ENCODE results near the gene NR1I2.

GRCh38 chr3:119779731-119780383, 2.0 kb upstream of the NR1I2 start:
- TF ChIP-seq EZH2 (IDR thresholded peaks at IDR 0.05) (no peak), POLR2AphosphoS5 (IDR thresholded peaks at IDR 0.05; ENCODE audit: low read depth, low read length) (no peak), CTCF (IDR thresholded peaks at IDR 0.05 in 2 of 3, conservative IDR thresholded peaks at IDR 0.05 in 1 of 3; ENCODE audit: borderline replicate concordance in 1 of 3, insufficient read depth in 1 of 3, low read depth in 2 of 3, low read length in 2 of 3) (no peak), YY1 (IDR thresholded peaks at IDR 0.05; ENCODE audit: extremely low read depth, insufficient replicate concordance, low read depth, low read length) (no peak), TCF7L2 (IDR thresholded peaks at IDR 0.05; ENCODE audit: borderline replicate concordance, extremely low read depth, insufficient read depth, insufficient read length) (no peak), SP1 (IDR thresholded peaks at IDR 0.05; ENCODE audit: low read depth) (no peak), CEBPB (IDR thresholded peaks at IDR 0.05; ENCODE audit: low read depth) (no peak), SRF (IDR thresholded peaks at IDR 0.05; ENCODE audit: low read depth) (no peak), POLR2A (IDR thresholded peaks at IDR 0.05; ENCODE audit: borderline replicate concordance, extremely low read depth, insufficient read depth, insufficient read length) (no peak), ELF1 (IDR thresholded peaks at IDR 0.05; ENCODE audit: borderline replicate concordance, low read depth) (no peak)

Data from HCT116 (cell line).